Measurements from ENCODE around the gene STPG4. TPM values are rescaled to one million over a fixed set of nuclear protein-coding genes. Genes with fewer than 3 reads are reported as not detected.

The STPG4 gene
- not detected in 2 replicates for total RNA-seq

DNA sequence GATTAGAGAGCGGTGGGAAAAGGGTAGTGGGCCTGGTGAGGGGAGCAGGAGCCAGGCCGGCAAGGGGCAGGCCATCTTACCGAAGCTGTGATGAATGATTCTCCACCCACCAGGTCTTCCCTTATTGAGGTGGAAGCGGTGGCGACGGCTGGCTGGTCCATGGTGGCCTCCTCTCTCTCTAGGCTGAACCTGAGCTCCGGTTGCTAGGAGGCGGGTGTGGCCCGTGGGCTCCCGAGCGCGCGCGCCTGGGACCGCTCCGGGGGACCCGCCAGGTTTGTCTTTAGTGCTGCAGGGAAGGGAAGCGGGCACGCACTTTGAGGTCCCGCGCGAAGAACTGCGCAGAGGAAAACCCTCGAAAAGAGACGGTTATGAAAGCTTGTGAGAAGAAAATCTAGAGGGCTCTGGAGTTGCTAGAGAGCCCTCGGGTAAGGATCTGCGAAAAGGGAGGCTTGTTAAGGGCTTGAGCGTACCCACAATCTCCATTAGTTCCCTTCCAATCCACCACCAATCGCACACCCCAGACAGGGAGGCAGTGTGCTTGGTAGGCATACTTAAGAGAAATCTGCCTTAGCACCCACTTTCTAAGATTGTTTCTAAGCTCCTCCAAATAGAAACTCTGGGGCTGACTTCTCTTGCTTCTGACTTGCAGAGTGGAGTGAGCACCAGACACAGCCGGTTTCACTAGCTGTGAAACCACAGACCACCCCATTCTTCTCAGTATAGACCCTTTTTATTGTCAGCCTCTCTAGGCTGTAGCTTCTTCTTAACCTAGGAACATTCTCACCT, at the start of gene STPG4:
Gene STPG4, minus strand, starts transcription at position 218 of the 786 bp plus-strand sequence. Its CDS starts 57 bp downstream, at position 161.

Other genes with a start within 250 kb of the STPG4 start
- gene MCFD2, start 239.5 kb downstream of the STPG4 start, total RNA-seq: 114 and 146 TPM in 2 replicates
- 13.9 and 21.3 TPM in 2 replicates for gene TTC7A, start 214.1 kb downstream of the STPG4 start, total RNA-seq
- 501 and 507 TPM in 2 replicates for gene CALM2, start 21.2 kb upstream of the STPG4 start, total RNA-seq
- gene EPCAM, start 214.0 kb upstream of the STPG4 start, total RNA-seq: not detected in 2 replicates
- gene MSH2, start 247.8 kb upstream of the STPG4 start, total RNA-seq: 9.6 and 11.5 TPM in 2 replicates